Parathyroid adenoma (tissue), 2 donors: ENCODE data around the gene ZNF786.

Experiments
- H2AFZ ChIP-seq: fragments of 300-600 bp; sonication (generic); one replicate; pipeline ENCODE4 v1.7.0; 2017; ENCODE audit warnings: antibody characterized with exemption, mild to moderate bottlenecking
- H3K27ac ChIP-seq: fragments of 300-600 bp; sonication (generic); one replicate; pipeline ENCODE4 v1.7.0; 2017
- H3K27me3 ChIP-seq: fragments of 300-600 bp; sonication (generic); one replicate; pipeline ENCODE4 v1.7.0; 2017; ENCODE audit warnings: low read length; ENCODE audit not compliant: control insufficient read depth, insufficient read depth
- H3K36me3 ChIP-seq: fragments of 300-600 bp; sonication (generic); one replicate; pipeline ENCODE4 v1.7.0; 2017; ENCODE audit warnings: low read length; ENCODE audit not compliant: control insufficient read depth, insufficient read depth
- H3K4me1 ChIP-seq: fragments of 300-600 bp; sonication (generic); one replicate; pipeline ENCODE4 v1.7.0; 2017; ENCODE audit warnings: control low read depth
- H3K4me2 ChIP-seq: fragments of 300-600 bp; sonication (generic); one replicate; pipeline ENCODE4 v1.7.0; 2017; ENCODE audit warnings: low read length
- H3K4me3 ChIP-seq: fragments of 300-600 bp; sonication (generic); one replicate; pipeline ENCODE4 v1.7.0; 2017; ENCODE audit warnings: low read depth, low read length
- H3K79me2 ChIP-seq: fragments of 300-600 bp; sonication (generic); one replicate; pipeline ENCODE4 v1.7.0; 2017; ENCODE audit warnings: control low read depth
- H3K9ac ChIP-seq: fragments of 300-600 bp; sonication (generic); one replicate; pipeline ENCODE4 v1.7.0; 2017; ENCODE audit warnings: mild to moderate bottlenecking
- H3K9me3 ChIP-seq: fragments of 300-600 bp; sonication (generic); one replicate; pipeline ENCODE4 v1.7.0; 2017; ENCODE audit warnings: low read length; ENCODE audit not compliant: control insufficient read depth
- CTCF ChIP-seq: fragments of 300-600 bp; sonication (generic); IDR thresholded peaks from one replicate; pipeline ENCODE4 v1.7.0; 2017; ENCODE audit warnings: antibody characterized with exemption, mild to moderate bottlenecking
- donor health status: primary hyperparathyroidism.

Gene ZNF786

GRCh38 chr7:149090397-149091195 is at the start of gene ZNF786:
Gene ZNF786, minus strand, starts transcription at chr7:149090718. Its CDS starts 78 bp downstream, at chr7:149090640.
- TF ChIP-seq CTCF, result peak; percentile 98
- no peaks in the 10 kb centered on the region for H3K9me3 ChIP-seq
- H3K27ac ChIP-seq, result peak within 1 kb of the TSS; percentile 96

GRCh38 chr7:149136118-149136517 is 45.6 kb upstream of the ZNF786 start:
- H3K79me2 ChIP-seq, result no peaks in the 10 kb centered on the region
- H3K27ac ChIP-seq, result no peak overlapping the region
- TF ChIP-seq CTCF, result no peak

More at GRCh38 chr7:149090397-149091195, at the start of gene ZNF786:
- Histone ChIP-seq H3K36me3 (no peaks in the 10 kb centered on the region), H3K27me3 (no peaks in the 10 kb centered on the region), H3K79me2 (peaks cover 10% of the 10 kb centered on the region), H3K4me1 (peaks cover 2% of the 10 kb centered on the region), H3K4me2 (peak within 1 kb of the TSS; percentile 98), H3K9ac (peak within 1 kb of the TSS; percentile 61), H2AFZ (peak within 1 kb of the TSS; percentile 94), H3K4me3 (peak within 1 kb of the TSS; percentile 92)

GRCh38 chr7:149133028-149133710 is 42.7 kb upstream of the ZNF786 start:
- H3K4me2 ChIP-seq, result no peak overlapping the region
- no peak overlapping the region for H2AFZ ChIP-seq
- TF ChIP-seq CTCF, result no peak
- no peak overlapping the region for H3K9ac ChIP-seq
- no peaks in the 10 kb centered on the region for H3K9me3 ChIP-seq
- no peaks in the 10 kb centered on the region for H3K27me3 ChIP-seq
- no peak overlapping the region for H3K27ac ChIP-seq
- no peaks in the 10 kb centered on the region for H3K36me3 ChIP-seq
- H3K4me1 ChIP-seq, result no peaks in the 10 kb centered on the region
- H3K79me2 ChIP-seq, result no peaks in the 10 kb centered on the region
- H3K4me3 ChIP-seq, result no peak overlapping the region

More at GRCh38 chr7:149136118-149136517, 45.6 kb upstream of the ZNF786 start:
- H3K9ac ChIP-seq, result no peak overlapping the region
- H3K27me3 ChIP-seq, result no peaks in the 10 kb centered on the region
- no peak overlapping the region for H2AFZ ChIP-seq
- no peak overlapping the region for H3K4me2 ChIP-seq
- no peaks in the 10 kb centered on the region for H3K4me1 ChIP-seq
- H3K9me3 ChIP-seq, result no peaks in the 10 kb centered on the region
- no peaks in the 10 kb centered on the region for H3K36me3 ChIP-seq
- H3K4me3 ChIP-seq, result no peak overlapping the region

GRCh38 chr7:149130572-149131198 is 40.2 kb upstream of the ZNF786 start:
- Histone ChIP-seq H3K4me2 (no peak overlapping the region), H3K27me3 (no peaks in the 10 kb centered on the region), H3K79me2 (no peaks in the 10 kb centered on the region), H3K9me3 (no peaks in the 10 kb centered on the region), H2AFZ (no peak overlapping the region), H3K9ac (no peak overlapping the region), H3K4me3 (no peak overlapping the region), H3K36me3 (no peaks in the 10 kb centered on the region), H3K27ac (no peak overlapping the region), H3K4me1 (peaks cover 3% of the 10 kb centered on the region)
- no peak for TF ChIP-seq CTCF
